CD8-positive, alpha-beta memory T cell (primary cell): ENCODE measurements around the gene NCKAP5. TPM values are rescaled to one million over a fixed set of nuclear protein-coding genes. Genes with fewer than 3 reads are reported as not detected.

Experiments
- CTCF ChIA-PET: fragments of 350-600 bp; sonication (Branson Sonifier 250); formaldehyde crosslinking; loops from one replicate; lab custom pipeline; 2021; ENCODE audit warnings: antibody characterized with exemption; lab: Charles Lee
- POLR2A ChIA-PET: fragments of 350-600 bp; sonication (Branson Sonifier 250); formaldehyde crosslinking; loops from one replicate; lab custom pipeline; 2021; ENCODE audit warnings: antibody characterized with exemption; lab: Charles Lee
- DNase-seq, 5 donors: peaks; one replicate each; pipeline versions ENCODE4 v3.0.0 to v3.0.0-alpha.2; 2020 to 2022; ENCODE audit warnings: mixed read lengths in 1 of 5
- H3K27ac ChIP-seq: one replicate; pipeline ENCODE4 v1.7.0; 2013; ENCODE audit warnings: low read depth, mild to moderate bottlenecking, low read length, moderate library complexity
- H3K27me3 ChIP-seq: 2 replicates; pipeline ENCODE4 v1.7.0; 2013; ENCODE audit warnings: low read length, mild to moderate bottlenecking; ENCODE audit not compliant: insufficient read depth, poor library complexity, severe bottlenecking
- H3K36me3 ChIP-seq: 2 replicates; pipeline ENCODE4 v1.7.0; 2013; ENCODE audit warnings: mild to moderate bottlenecking, low read length, moderate library complexity; ENCODE audit not compliant: insufficient read depth
- H3K4me1 ChIP-seq: 2 replicates; pipeline ENCODE4 v1.7.0; 2013; ENCODE audit warnings: mild to moderate bottlenecking, low read length, moderate library complexity; ENCODE audit not compliant: insufficient read depth
- H3K4me3 ChIP-seq: 2 replicates; pipeline ENCODE4 v1.7.0; 2013; ENCODE audit warnings: mild to moderate bottlenecking, low read length
- H3K9me3 ChIP-seq: 2 replicates; pipeline ENCODE4 v1.7.0; 2013; ENCODE audit warnings: mild to moderate bottlenecking, low read length
- H3K27ac Mint-ChIP-seq, 8 donors: one replicate each; pipeline ENCODE4 v1.8.0; 2020 to 2021; ENCODE audit warnings: mixed read lengths in 8 of 8, mild to moderate bottlenecking in 6 of 8, inconsistent platforms in 3 of 8, moderate library complexity in 3 of 8
- H3K27me3 Mint-ChIP-seq, 2 donors: one replicate each; pipeline ENCODE4 v1.8.0; 2020 to 2021; ENCODE audit warnings: mixed read lengths in 2 of 2, mild to moderate bottlenecking in 1 of 2, moderate library complexity in 1 of 2
- H3K36me3 Mint-ChIP-seq, 3 donors: one replicate each; pipeline ENCODE4 v1.8.0; 2020 to 2021; ENCODE audit warnings: mixed read lengths in 3 of 3, inconsistent platforms in 1 of 3, mild to moderate bottlenecking in 1 of 3
- H3K4me1 Mint-ChIP-seq, 3 donors: one replicate each; pipeline ENCODE4 v1.8.0; 2020 to 2021; ENCODE audit warnings: mixed read lengths in 3 of 3, inconsistent platforms in 1 of 3, mild to moderate bottlenecking in 1 of 3
- H3K4me3 Mint-ChIP-seq, 7 donors: one replicate each; pipeline ENCODE4 v1.8.0; 2020 to 2021; ENCODE audit warnings: mixed read lengths in 7 of 7, mild to moderate bottlenecking in 6 of 7, moderate library complexity in 4 of 7, inconsistent platforms in 2 of 7
- H3K9me3 Mint-ChIP-seq, 5 donors: one replicate each; pipeline ENCODE4 v1.8.0; 2020 to 2022; ENCODE audit warnings: mixed read lengths in 5 of 5, mild to moderate bottlenecking in 3 of 5, moderate library complexity in 2 of 5, inconsistent platforms in 1 of 5
- polyA plus RNA-seq: library from polyadenylated mRNA; unstranded; fragments of 300-500 nt; fragmentation: Illumina TruSeq; gene quantifications from one replicate; pipeline ENCODE4 v1.2.3, GENCODE V29; 2021
- total RNA-seq, 2 experiments: library from RNA; stranded (reverse); gene quantifications; one replicate each; pipeline ENCODE4 v1.2.3, GENCODE V29; 2021

NCKAP5 gene
- total and polyA plus RNA-seq, 3 experiments from 2014 or later, result not detected

- H3K4me1 Mint-ChIP-seq, result no peaks in the 10 kb centered on the region
- H3K27ac Mint-ChIP-seq, result no peak overlapping the region
- no peak for DNase-seq
- Histone ChIP-seq H3K4me1 (no peaks in the 10 kb centered on the region), H3K4me3 (no peak overlapping the region), H3K36me3 (no peaks in the 10 kb centered on the region), H3K27me3 (no peaks in the 10 kb centered on the region), H3K27ac (no peak overlapping the region), H3K9me3 (no peaks in the 10 kb centered on the region)
- H3K36me3 Mint-ChIP-seq, result no peaks in the 10 kb centered on the region
- ChIA-PET CTCF (no interaction called here), POLR2A (no interaction called here)
- peaks cover 0 to 7% (median 2%) of the 10 kb centered on the region in 5 donors for H3K9me3 Mint-ChIP-seq
- peaks cover 5 to 8% of the 10 kb centered on the region in 2 donors for H3K27me3 Mint-ChIP-seq
- H3K4me3 Mint-ChIP-seq, result no peak overlapping the region
Measured at GRCh38 chr2:132676999-132677398, 891.3 kb downstream of the NCKAP5 start.

- H3K36me3 Mint-ChIP-seq, result no peaks in the 10 kb centered on the region
Measured at GRCh38 chr2:132671151-132671835, 897.0 kb downstream of the NCKAP5 start.

GRCh38 chr2:132670496-132671150, 897.6 kb downstream of the NCKAP5 start:
- POLR2A ChIA-PET, result no interaction called here

More at GRCh38 chr2:132671151-132671835, 897.0 kb downstream of the NCKAP5 start:
- CTCF ChIA-PET, result no interaction called here
- Histone ChIP-seq H3K27ac (no peak overlapping the region), H3K36me3 (no peaks in the 10 kb centered on the region), H3K4me1 (no peaks in the 10 kb centered on the region), H3K27me3 (no peaks in the 10 kb centered on the region), H3K9me3 (no peaks in the 10 kb centered on the region), H3K4me3 (no peak overlapping the region)
- H3K4me1 Mint-ChIP-seq, result no peaks in the 10 kb centered on the region
- H3K4me3 Mint-ChIP-seq, result no peak overlapping the region
- H3K9me3 Mint-ChIP-seq, result peaks cover 0 to 5% (median 3%) of the 10 kb centered on the region in 5 donors
- peak overlapping the region in 1 of 8 donors; percentile 16 for H3K27ac Mint-ChIP-seq
- DNase-seq, result no peak
- POLR2A ChIA-PET, result no interaction called here
- H3K27me3 Mint-ChIP-seq, result peaks cover 22 to 28% of the 10 kb centered on the region in 2 donors

GRCh38 chr2:132669908-132670495, 898.3 kb downstream of the NCKAP5 start, which contains the start of gene LYPD1:
Gene LYPD1 (minus strand): TSS chr2:132670205. CDS start chr2:132669932, 273 bp downstream.
- Histone ChIP-seq H3K36me3 (no peaks in the 10 kb centered on the region), H3K27me3 (no peaks in the 10 kb centered on the region), H3K4me1 (no peaks in the 10 kb centered on the region), H3K9me3 (no peaks in the 10 kb centered on the region), H3K4me3 (no peak within 1 kb of the TSS), H3K27ac (no peak within 1 kb of the TSS)
- no peaks in the 10 kb centered on the region for H3K36me3 Mint-ChIP-seq
- H3K27me3 Mint-ChIP-seq, result peaks cover 25 to 31% of the 10 kb centered on the region in 2 donors
- peaks cover 0 to 9% (median 3%) of the 10 kb centered on the region in 5 donors for H3K9me3 Mint-ChIP-seq
- ChIA-PET POLR2A (no interaction called here), CTCF (no interaction called here)
- peak within 1 kb of the TSS in 1 of 7 donors; percentile 48 for H3K4me3 Mint-ChIP-seq
- H3K4me1 Mint-ChIP-seq, result no peaks in the 10 kb centered on the region
- DNase-seq, result no peak
- no peak within 1 kb of the TSS for H3K27ac Mint-ChIP-seq

More at GRCh38 chr2:132670496-132671150, 897.6 kb downstream of the NCKAP5 start:
- Mint-ChIP-seq H3K27ac (no peak overlapping the region), H3K27me3 (peaks cover 25 to 28% of the 10 kb centered on the region in 2 donors), H3K4me1 (no peaks in the 10 kb centered on the region), H3K9me3 (peaks cover 0 to 5% (median 3%) of the 10 kb centered on the region in 5 donors), H3K36me3 (no peaks in the 10 kb centered on the region), H3K4me3 (no peak overlapping the region)
- no peak overlapping the region for H3K4me3 ChIP-seq
- no peak overlapping the region for H3K27ac ChIP-seq
- no peaks in the 10 kb centered on the region for H3K27me3 ChIP-seq
- DNase-seq, result no peak
- H3K36me3 ChIP-seq, result no peaks in the 10 kb centered on the region
- H3K9me3 ChIP-seq, result no peaks in the 10 kb centered on the region
- H3K4me1 ChIP-seq, result no peaks in the 10 kb centered on the region
- CTCF ChIA-PET, result no interaction called here

GRCh38 chr2:132668987-132669907, 899.0 kb downstream of the NCKAP5 start:
- Histone ChIP-seq H3K27me3 (no peaks in the 10 kb centered on the region), H3K9me3 (no peaks in the 10 kb centered on the region), H3K4me3 (no peak overlapping the region), H3K36me3 (no peaks in the 10 kb centered on the region), H3K4me1 (no peaks in the 10 kb centered on the region), H3K27ac (no peak overlapping the region)
- ChIA-PET POLR2A (no interaction called here), CTCF (no interaction called here)
- no peak for DNase-seq
- Mint-ChIP-seq H3K36me3 (no peaks in the 10 kb centered on the region), H3K9me3 (peaks cover 0 to 9% (median 3%) of the 10 kb centered on the region in 5 donors), H3K27me3 (peaks cover 23 to 31% of the 10 kb centered on the region in 2 donors), H3K4me1 (no peaks in the 10 kb centered on the region), H3K27ac (no peak overlapping the region), H3K4me3 (peak overlapping the region in 1 of 7 donors; percentile 48)

- peaks cover 23 to 31% of the 10 kb centered on the region in 2 donors for H3K27me3 Mint-ChIP-seq
- no peak overlapping the region for H3K4me3 Mint-ChIP-seq
- no peaks in the 10 kb centered on the region for H3K27me3 ChIP-seq
- ChIA-PET CTCF (no interaction called here), POLR2A (no interaction called here)
- no peak for DNase-seq
- H3K9me3 ChIP-seq, result no peaks in the 10 kb centered on the region
- H3K4me3 ChIP-seq, result no peak overlapping the region
- H3K4me1 Mint-ChIP-seq, result no peaks in the 10 kb centered on the region
- H3K4me1 ChIP-seq, result no peaks in the 10 kb centered on the region
- H3K27ac Mint-ChIP-seq, result no peak overlapping the region
- H3K36me3 ChIP-seq, result no peaks in the 10 kb centered on the region
- peaks cover 0 to 9% (median 3%) of the 10 kb centered on the region in 5 donors for H3K9me3 Mint-ChIP-seq
- H3K36me3 Mint-ChIP-seq, result no peaks in the 10 kb centered on the region
- H3K27ac ChIP-seq, result no peak overlapping the region
Measured at GRCh38 chr2:132668189-132668823, 900.0 kb downstream of the NCKAP5 start.

- Mint-ChIP-seq H3K9me3 (peaks cover 0 to 9% (median 2%) of the 10 kb centered on the region in 5 donors), H3K4me3 (no peak overlapping the region), H3K27me3 (peaks cover 21 to 26% of the 10 kb centered on the region in 2 donors), H3K36me3 (no peaks in the 10 kb centered on the region), H3K27ac (no peak overlapping the region), H3K4me1 (no peaks in the 10 kb centered on the region)
- Histone ChIP-seq H3K36me3 (no peaks in the 10 kb centered on the region), H3K4me3 (no peak overlapping the region), H3K9me3 (no peaks in the 10 kb centered on the region), H3K4me1 (no peaks in the 10 kb centered on the region), H3K27ac (no peak overlapping the region), H3K27me3 (no peaks in the 10 kb centered on the region)
- CTCF ChIA-PET, result no interaction called here
- no peak for DNase-seq
- POLR2A ChIA-PET, result no interaction called here
Measured at GRCh38 chr2:132667706-132668105, 900.6 kb downstream of the NCKAP5 start.
